Measurements from ENCODE around the gene KLF2. TPM values are rescaled to one million over a fixed set of nuclear protein-coding genes. Genes with fewer than 3 reads are reported as not detected.
A peak's percentile ranks its signal among the peaks of the same experiment; 100 is the strongest.

Gene KLF2
- total RNA-seq, 1 donor from 2014 or later: under 0.01 TPM

DNA sequence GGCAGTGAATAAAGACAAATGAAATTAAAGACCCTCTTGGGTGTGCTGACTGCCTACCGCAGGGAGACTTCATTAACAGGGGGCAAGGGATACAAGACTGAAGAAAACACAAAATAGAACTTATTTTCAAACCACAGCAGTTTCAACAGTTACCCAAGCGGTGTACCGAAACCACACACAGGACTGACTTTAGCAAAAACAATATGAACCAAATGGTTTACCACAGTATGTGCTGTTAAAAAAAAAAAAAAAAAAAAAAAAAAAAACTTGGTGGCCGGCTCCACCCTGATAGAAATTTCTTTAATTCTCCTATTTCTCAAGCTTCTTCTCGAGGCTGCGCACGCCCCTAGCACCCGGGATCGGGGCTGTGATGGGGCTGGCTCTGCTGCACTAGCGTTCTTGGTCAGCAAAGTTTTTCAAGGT, 42.6 kb downstream of the KLF2 start:
- TF ChIP-seq, protein P1, sequence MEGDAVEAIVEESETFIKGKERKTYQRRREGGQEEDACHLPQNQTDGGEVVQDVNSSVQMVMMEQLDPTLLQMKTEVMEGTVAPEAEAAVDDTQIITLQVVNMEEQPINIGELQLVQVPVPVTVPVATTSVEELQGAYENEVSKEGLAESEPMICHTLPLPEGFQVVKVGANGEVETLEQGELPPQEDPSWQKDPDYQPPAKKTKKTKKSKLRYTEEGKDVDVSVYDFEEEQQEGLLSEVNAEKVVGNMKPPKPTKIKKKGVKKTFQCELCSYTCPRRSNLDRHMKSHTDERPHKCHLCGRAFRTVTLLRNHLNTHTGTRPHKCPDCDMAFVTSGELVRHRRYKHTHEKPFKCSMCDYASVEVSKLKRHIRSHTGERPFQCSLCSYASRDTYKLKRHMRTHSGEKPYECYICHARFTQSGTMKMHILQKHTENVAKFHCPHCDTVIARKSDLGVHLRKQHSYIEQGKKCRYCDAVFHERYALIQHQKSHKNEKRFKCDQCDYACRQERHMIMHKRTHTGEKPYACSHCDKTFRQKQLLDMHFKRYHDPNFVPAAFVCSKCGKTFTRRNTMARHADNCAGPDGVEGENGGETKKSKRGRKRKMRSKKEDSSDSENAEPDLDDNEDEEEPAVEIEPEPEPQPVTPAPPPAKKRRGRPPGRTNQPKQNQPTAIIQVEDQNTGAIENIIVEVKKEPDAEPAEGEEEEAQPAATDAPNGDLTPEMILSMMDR (IDR thresholded peaks at IDR 0.05; ENCODE audit: insufficient read depth, low read length, severe bottlenecking): no peak
- H3K4me3 ChIP-seq (ENCODE audit: low read depth, low read length): no peak overlapping the region
- H3K36me3 ChIP-seq (ENCODE audit: control insufficient read depth, insufficient read depth, low read length): no peaks in the 10 kb centered on the region
- DNase-seq (ENCODE audit: low read depth) (no peak), FAIRE-seq (no peak)
- peaks cover 4% of the 10 kb centered on the region for H3K27me3 ChIP-seq (ENCODE audit: control insufficient read depth, insufficient read depth, low read length)

DNA sequence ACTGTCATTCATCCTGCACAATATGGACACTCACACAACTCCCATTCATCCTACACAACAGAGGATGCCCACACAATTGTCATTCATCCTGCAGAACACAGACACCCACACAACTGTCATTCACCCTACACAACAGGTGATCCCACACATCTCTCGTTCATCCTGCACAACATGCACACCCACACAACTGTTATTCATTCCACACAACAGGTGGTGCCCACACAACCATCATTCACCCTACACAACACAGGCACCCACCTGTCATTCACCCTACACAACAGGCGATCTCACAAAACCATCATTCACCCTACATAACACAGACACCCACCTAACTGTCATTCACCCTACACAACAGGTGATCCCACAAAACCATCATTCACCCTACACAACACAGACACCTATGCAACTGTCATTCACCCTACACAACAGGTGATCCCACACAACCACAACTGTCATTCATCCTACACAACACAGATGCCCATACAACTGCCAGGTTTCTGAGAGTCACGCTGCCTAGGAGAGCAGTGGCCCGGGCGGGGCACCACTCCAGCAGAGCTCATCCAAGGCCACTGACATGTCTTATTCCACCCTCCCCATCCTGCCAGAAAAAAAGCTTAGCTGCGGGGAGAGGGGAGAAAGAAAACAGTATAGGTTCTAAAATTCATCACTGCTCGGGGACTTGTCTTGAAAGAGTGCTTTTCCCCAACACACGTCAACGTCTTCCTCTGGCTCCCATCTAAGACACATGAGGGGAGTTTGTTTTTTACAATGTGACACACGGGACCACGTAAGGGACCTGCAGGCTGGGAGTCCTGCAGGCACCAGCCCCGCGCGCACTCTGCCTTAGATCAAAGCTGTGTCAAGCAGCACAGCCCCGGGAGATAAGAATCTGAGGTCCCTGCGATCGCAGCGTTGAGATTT, 44.0 kb downstream of the KLF2 start:
- FAIRE-seq (peak; percentile 28), DNase-seq (ENCODE audit: low read depth) (no peak)
- Histone ChIP-seq H3K36me3 (ENCODE audit: control insufficient read depth, insufficient read depth, low read length) (peaks cover 1% of the 10 kb centered on the region), H3K27me3 (ENCODE audit: control insufficient read depth, insufficient read depth, low read length) (peaks cover 4% of the 10 kb centered on the region), H3K4me3 (ENCODE audit: low read depth, low read length) (no peak overlapping the region)
- TF ChIP-seq, protein P1 (IDR thresholded peaks at IDR 0.05; ENCODE audit: insufficient read depth, low read length, severe bottlenecking): no peak

DNA sequence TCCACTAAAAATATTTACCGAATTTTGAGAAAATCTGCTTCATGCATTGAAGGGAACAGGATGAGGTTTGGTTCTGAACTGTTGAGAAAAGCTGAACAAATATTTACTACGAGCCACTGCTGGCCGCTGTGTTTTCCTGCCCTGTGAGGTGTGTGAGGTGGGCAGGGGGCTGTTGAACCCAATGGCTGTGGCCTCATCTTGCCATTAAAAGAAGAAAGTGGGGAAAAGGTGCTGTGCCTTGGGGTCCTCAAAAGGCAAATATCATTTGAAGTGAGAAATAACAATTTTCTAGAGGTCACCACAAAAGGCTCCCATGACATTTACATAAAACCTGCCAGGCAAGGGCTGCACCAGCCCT, 44.7 kb downstream of the KLF2 start:
- H3K27me3 ChIP-seq (ENCODE audit: control insufficient read depth, insufficient read depth, low read length): peaks cover 4% of the 10 kb centered on the region
- TF ChIP-seq, protein P1 (IDR thresholded peaks at IDR 0.05; ENCODE audit: insufficient read depth, low read length, severe bottlenecking): no peak
- DNase-seq (ENCODE audit: low read depth) (no peak), FAIRE-seq (no peak)
- H3K4me3 ChIP-seq (ENCODE audit: low read depth, low read length): no peak overlapping the region
- H3K36me3 ChIP-seq (ENCODE audit: control insufficient read depth, insufficient read depth, low read length): peaks cover 1% of the 10 kb centered on the region

DNA sequence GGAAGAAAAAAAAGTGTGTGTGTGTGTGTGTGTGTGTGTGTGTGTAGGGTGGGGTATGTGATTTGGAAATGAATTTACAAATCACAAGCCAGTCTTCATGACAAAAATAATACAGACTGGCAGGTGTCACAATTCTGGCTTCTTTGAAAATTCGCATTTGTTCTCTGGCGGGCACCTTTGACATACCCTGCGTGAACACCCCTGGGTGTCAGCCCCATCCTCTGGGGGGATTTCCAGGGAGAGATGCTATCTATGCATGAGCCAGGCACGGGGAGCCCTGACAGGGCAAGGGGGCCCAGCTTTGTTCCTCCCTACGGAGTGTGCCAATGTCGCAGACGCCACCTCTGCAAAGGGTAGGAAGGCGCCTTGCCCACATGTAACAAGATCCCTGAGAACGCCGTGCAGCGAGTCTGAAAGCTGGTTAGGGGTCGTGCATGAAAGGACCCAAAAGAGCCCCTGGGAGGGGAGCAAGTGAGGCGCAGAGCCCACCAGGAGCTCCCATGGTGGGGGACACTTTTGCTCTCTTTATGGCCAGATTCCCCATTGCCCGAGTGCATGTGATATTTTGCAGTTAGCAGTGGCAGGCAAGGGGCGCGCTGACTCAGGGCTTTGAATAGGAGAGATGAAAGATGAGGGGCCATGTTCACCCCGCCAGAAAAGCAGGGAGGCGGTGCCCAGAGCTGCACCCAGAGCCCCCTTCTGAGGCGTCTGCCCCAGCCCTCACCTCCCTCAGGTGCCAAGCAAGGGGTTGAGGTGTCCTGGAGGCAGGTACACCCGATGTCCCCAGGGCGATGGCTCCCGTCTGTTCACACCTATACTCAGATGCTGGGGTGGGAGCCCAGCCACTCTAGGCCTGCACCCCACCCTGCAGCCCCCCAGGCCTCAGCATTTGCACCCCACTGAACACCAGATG, 45.3 kb downstream of the KLF2 start:
- DNase-seq (ENCODE audit: low read depth) (no peak), FAIRE-seq (no peak)
- H3K36me3 ChIP-seq (ENCODE audit: control insufficient read depth, insufficient read depth, low read length): peaks cover 2% of the 10 kb centered on the region
- no peak overlapping the region for H3K4me3 ChIP-seq (ENCODE audit: low read depth, low read length)
- H3K27me3 ChIP-seq (ENCODE audit: control insufficient read depth, insufficient read depth, low read length): peaks cover 4% of the 10 kb centered on the region
- TF ChIP-seq, protein P1 (IDR thresholded peaks at IDR 0.05; ENCODE audit: insufficient read depth, low read length, severe bottlenecking): no peak

DNA sequence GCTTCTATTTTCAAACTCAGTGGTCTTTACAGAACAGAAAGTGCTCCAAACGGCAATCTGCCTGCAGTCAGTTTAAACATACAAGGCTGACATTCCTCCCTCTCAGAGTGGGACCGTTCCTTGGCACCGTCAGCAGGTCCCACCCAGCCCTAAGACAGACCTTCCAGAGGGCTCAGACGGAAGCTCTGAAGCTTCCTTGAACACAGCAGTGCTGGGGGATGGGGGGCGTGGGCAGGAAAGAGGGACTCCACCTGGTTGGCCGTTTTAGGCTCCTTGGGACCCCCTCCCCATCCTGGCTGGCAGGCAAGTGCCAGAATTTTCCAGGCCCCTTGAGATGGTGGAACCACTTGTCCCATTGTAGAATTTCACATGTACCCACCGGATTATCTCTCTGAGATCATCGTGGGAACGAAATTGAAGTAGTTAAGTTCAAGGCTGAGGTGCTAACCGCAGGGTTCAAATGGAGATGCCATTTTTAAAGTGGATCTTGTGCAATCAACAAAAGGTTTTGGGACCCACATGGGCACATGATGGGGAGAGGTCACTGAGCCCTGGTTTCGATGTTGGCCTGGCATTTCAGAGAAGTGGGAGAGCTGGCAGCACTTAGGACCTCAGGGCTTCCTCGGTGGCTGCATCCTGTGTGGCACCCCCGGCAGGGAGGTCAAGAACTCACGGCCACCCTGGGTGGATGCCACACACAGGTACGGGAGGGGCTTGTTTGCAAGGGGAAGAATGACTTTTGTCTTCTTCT, 46.2 kb downstream of the KLF2 start:
- DNase-seq (ENCODE audit: low read depth) (no peak), FAIRE-seq (no peak)
- Histone ChIP-seq H3K27me3 (ENCODE audit: control insufficient read depth, insufficient read depth, low read length) (peaks cover 4% of the 10 kb centered on the region), H3K4me3 (ENCODE audit: low read depth, low read length) (no peak overlapping the region), H3K36me3 (ENCODE audit: control insufficient read depth, insufficient read depth, low read length) (peaks cover 4% of the 10 kb centered on the region)
- TF ChIP-seq, protein P1 (IDR thresholded peaks at IDR 0.05; ENCODE audit: insufficient read depth, low read length, severe bottlenecking): no peak

All from bronchial epithelial cell (primary cell).